Neural cell (in vitro differentiated cells): ENCODE results near the gene CCN5. TPM values are rescaled to one million over a fixed set of nuclear protein-coding genes. Genes with fewer than 3 reads are reported as not detected.

Source experiments
- H2AFZ ChIP-seq: fragments of 200-600, 300-800 bp; sonication (generic), shearing (Covaris generic); 2 replicates; pipeline ENCODE4 v1.6.0; 2014; ENCODE audit warnings: low read depth, mild to moderate bottlenecking, antibody characterized with exemption, low read length, moderate library complexity
- H3F3A ChIP-seq: fragments of 200-600 bp; shearing (Covaris generic); 2 replicates; pipeline ENCODE4 v1.6.1; 2016; ENCODE audit warnings: mild to moderate bottlenecking, moderate library complexity, mixed read lengths, antibody characterized with exemption, low read length; ENCODE audit not compliant: insufficient read depth, poor library complexity, severe bottlenecking
- H3K27ac ChIP-seq: fragments of 200-600, 300-800 bp; sonication (generic), shearing (Covaris generic); 2 replicates; pipeline ENCODE4 v1.5.1; 2014; ENCODE audit warnings: mild to moderate bottlenecking, low read length, moderate library complexity
- H3K27me3 ChIP-seq: fragments of 300-800, 200-600 bp; sonication (generic), shearing (Covaris generic); 2 replicates; pipeline ENCODE4 v1.6.0; 2014; ENCODE audit warnings: mild to moderate bottlenecking, low read depth, low read length, moderate library complexity; ENCODE audit not compliant: insufficient read depth
- H3K36me3 ChIP-seq: fragments of 300-800, 200-600 bp; sonication (generic), shearing (Covaris generic); 2 replicates; pipeline ENCODE4 v1.5.1; 2014; ENCODE audit warnings: mild to moderate bottlenecking, antibody characterized with exemption, low read length, moderate library complexity; ENCODE audit not compliant: insufficient read depth
- H3K4me2 ChIP-seq: fragments of 300-800, 200-600 bp; sonication (generic), shearing (Covaris generic); 2 replicates; pipeline ENCODE4 v1.6.0; 2014; ENCODE audit warnings: mild to moderate bottlenecking, low read length
- H3K4me3 ChIP-seq: fragments of 300-800, 200-600 bp; sonication (generic), shearing (Covaris generic); 2 replicates; pipeline ENCODE4 v1.5.1; 2014; ENCODE audit warnings: mild to moderate bottlenecking, low read length, moderate library complexity
- H3K79me2 ChIP-seq: fragments of 200-600 bp; shearing (Covaris generic); replicated peaks from 2 replicates; pipeline ENCODE4 v1.6.0; 2014; ENCODE audit warnings: mild to moderate bottlenecking, low read length, moderate library complexity; ENCODE audit not compliant: insufficient read depth
- H3K9ac ChIP-seq: fragments of 300-800, 200-600 bp; sonication (generic), shearing (Covaris generic); 2 replicates; pipeline ENCODE4 v1.6.1; 2016; ENCODE audit warnings: mild to moderate bottlenecking, low read length, mixed read lengths
- H3K9me2 ChIP-seq: fragments of 200-600 bp; shearing (Covaris generic); 2 replicates; pipeline ENCODE4 v1.6.1; 2016; ENCODE audit warnings: mild to moderate bottlenecking, low read length, mixed read lengths; ENCODE audit not compliant: insufficient read depth
- H3K9me3 ChIP-seq: fragments of 200-600, 300-800 bp; sonication (generic), shearing (Covaris generic); 2 replicates; pipeline ENCODE4 v1.6.1; 2016; ENCODE audit warnings: mild to moderate bottlenecking, mixed run types, low read length, moderate library complexity, mixed read lengths
- H4K20me1 ChIP-seq: fragments of 200-600 bp; shearing (Covaris generic); 2 replicates; pipeline ENCODE4 v1.6.1; 2016; ENCODE audit warnings: mild to moderate bottlenecking, mixed run types; ENCODE audit not compliant: insufficient read depth
- EP300 ChIP-seq: fragments of 450-650 bp; conservative IDR thresholded peaks from 2 replicates; pipeline ENCODE4 v1.6.1; 2014; ENCODE audit warnings: antibody characterized with exemption, mild to moderate bottlenecking, moderate library complexity; ENCODE audit not compliant: poor library complexity, severe bottlenecking
- EZH2 ChIP-seq: fragments of 200-600, 300-800 bp; shearing (Covaris generic), sonication (generic); IDR thresholded peaks from 2 replicates; pipeline ENCODE4 v1.6.1; 2014; ENCODE audit warnings: antibody characterized with exemption, low read length, borderline replicate concordance, mild to moderate bottlenecking; ENCODE audit not compliant: insufficient read depth, poor library complexity, severe bottlenecking
- MXI1 ChIP-seq: fragments of 450-650 bp; conservative IDR thresholded peaks from 2 replicates; pipeline ENCODE4 v1.6.1; 2014; ENCODE audit warnings: antibody characterized with exemption, mild to moderate bottlenecking; ENCODE audit not compliant: poor library complexity, severe bottlenecking
- POLR2AphosphoS5 ChIP-seq: IDR thresholded peaks from 2 replicates; pipeline ENCODE4 v1.6.1; 2012
- RAD21 ChIP-seq: fragments of 450-650 bp; conservative IDR thresholded peaks from 2 replicates; pipeline ENCODE4 v1.6.1; 2014; ENCODE audit warnings: antibody characterized with exemption, mild to moderate bottlenecking, moderate library complexity
- SMC3 ChIP-seq: fragments of 450-650 bp; conservative IDR thresholded peaks from 2 replicates; pipeline ENCODE4 v1.6.1; 2014; ENCODE audit warnings: antibody characterized with exemption, mild to moderate bottlenecking, moderate library complexity; ENCODE audit not compliant: poor library complexity
- TAF1 ChIP-seq: IDR thresholded peaks from 2 replicates; pipeline ENCODE4 v1.6.1; 2012; ENCODE audit warnings: low read depth
- polyA plus RNA-seq: library from polyadenylated mRNA; depleted of rRNA; stranded (reverse); fragments of >200 nt; gene quantifications from 2 replicates; pipeline ENCODE4 v1.2.3, GENCODE V29; 2014
- TF ChIP-seq, protein P1 (sequence below): IDR thresholded peaks from 2 replicates; pipeline ENCODE4 v1.6.1; 2012; ENCODE audit warnings: borderline replicate concordance
- TF ChIP-seq, protein P2 (sequence below): fragments of 450-650 bp; IDR thresholded peaks from 2 replicates; pipeline ENCODE4 v1.5.1; 2014; ENCODE audit warnings: antibody characterized with exemption, mild to moderate bottlenecking, moderate library complexity; ENCODE audit not compliant: poor library complexity, severe bottlenecking

The CCN5 gene
- polyA plus RNA-seq, 1 donor from 2014 or later = not detected

DNA sequence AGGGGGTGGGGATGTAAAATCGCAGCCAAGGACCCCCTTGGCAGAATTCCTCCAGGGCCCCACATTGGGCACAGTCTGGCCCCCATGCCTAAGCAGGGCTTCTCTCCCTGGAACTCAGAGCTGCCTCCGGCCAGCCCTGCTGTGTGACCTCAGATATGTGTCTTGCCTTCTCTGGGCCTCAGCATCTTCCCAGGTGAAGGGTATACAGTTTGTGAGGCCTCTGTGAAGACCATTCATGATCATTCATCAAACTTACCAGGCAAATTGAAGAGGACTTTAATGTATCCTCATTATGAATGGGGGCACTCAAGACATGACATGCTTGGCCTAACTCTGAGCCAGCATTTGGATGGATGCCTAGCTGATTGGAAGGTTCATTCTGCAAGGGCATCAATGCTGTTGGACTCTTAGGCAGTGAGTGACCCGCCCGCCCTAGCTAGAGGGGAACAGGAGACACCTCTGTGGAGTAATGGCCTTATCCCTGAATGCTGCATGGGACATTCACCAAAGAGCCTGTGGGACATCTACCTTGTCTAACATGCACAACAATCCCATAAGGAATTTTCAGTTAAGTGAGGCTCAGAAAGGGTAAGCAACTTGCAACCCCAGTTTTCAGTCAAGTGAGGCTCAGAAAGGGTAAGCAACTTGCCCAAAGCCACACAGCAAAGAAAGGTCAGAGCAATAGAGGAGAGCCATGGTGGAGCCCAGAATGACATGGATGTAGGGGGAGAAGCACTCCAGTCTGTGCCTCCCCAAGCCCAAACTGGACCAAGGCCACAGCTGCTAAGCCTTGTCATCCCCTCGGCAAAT lies 535 bp downstream of the CCN5 start:
- no peak overlapping the region for H2AFZ ChIP-seq
- no peaks in the 10 kb centered on the region for H3K36me3 ChIP-seq
- H3K4me2 ChIP-seq = no peak overlapping the region
- no peak overlapping the region for H3K9ac ChIP-seq
- no peaks in the 10 kb centered on the region for H3K9me2 ChIP-seq
- H4K20me1 ChIP-seq = no peaks in the 10 kb centered on the region
- TF ChIP-seq MXI1 = no peak
- TF ChIP-seq POLR2AphosphoS5 = no peak
- TF ChIP-seq EZH2 = no peak
- no peak for TF ChIP-seq RAD21
- TF ChIP-seq EP300 = no peak
- TF ChIP-seq, protein P1, sequence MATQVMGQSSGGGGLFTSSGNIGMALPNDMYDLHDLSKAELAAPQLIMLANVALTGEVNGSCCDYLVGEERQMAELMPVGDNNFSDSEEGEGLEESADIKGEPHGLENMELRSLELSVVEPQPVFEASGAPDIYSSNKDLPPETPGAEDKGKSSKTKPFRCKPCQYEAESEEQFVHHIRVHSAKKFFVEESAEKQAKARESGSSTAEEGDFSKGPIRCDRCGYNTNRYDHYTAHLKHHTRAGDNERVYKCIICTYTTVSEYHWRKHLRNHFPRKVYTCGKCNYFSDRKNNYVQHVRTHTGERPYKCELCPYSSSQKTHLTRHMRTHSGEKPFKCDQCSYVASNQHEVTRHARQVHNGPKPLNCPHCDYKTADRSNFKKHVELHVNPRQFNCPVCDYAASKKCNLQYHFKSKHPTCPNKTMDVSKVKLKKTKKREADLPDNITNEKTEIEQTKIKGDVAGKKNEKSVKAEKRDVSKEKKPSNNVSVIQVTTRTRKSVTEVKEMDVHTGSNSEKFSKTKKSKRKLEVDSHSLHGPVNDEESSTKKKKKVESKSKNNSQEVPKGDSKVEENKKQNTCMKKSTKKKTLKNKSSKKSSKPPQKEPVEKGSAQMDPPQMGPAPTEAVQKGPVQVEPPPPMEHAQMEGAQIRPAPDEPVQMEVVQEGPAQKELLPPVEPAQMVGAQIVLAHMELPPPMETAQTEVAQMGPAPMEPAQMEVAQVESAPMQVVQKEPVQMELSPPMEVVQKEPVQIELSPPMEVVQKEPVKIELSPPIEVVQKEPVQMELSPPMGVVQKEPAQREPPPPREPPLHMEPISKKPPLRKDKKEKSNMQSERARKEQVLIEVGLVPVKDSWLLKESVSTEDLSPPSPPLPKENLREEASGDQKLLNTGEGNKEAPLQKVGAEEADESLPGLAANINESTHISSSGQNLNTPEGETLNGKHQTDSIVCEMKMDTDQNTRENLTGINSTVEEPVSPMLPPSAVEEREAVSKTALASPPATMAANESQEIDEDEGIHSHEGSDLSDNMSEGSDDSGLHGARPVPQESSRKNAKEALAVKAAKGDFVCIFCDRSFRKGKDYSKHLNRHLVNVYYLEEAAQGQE = no peak
- TF ChIP-seq, protein P2, sequence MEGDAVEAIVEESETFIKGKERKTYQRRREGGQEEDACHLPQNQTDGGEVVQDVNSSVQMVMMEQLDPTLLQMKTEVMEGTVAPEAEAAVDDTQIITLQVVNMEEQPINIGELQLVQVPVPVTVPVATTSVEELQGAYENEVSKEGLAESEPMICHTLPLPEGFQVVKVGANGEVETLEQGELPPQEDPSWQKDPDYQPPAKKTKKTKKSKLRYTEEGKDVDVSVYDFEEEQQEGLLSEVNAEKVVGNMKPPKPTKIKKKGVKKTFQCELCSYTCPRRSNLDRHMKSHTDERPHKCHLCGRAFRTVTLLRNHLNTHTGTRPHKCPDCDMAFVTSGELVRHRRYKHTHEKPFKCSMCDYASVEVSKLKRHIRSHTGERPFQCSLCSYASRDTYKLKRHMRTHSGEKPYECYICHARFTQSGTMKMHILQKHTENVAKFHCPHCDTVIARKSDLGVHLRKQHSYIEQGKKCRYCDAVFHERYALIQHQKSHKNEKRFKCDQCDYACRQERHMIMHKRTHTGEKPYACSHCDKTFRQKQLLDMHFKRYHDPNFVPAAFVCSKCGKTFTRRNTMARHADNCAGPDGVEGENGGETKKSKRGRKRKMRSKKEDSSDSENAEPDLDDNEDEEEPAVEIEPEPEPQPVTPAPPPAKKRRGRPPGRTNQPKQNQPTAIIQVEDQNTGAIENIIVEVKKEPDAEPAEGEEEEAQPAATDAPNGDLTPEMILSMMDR = no peak
- TF ChIP-seq SMC3 = no peak
- no peak for TF ChIP-seq TAF1
- H3K4me3 ChIP-seq = no peak overlapping the region
- H3F3A ChIP-seq = no peaks in the 10 kb centered on the region
- H3K27me3 ChIP-seq = no peaks in the 10 kb centered on the region
- H3K79me2 ChIP-seq = no peaks in the 10 kb centered on the region
- no peaks in the 10 kb centered on the region for H3K9me3 ChIP-seq
- H3K27ac ChIP-seq = no peak overlapping the region

DNA sequence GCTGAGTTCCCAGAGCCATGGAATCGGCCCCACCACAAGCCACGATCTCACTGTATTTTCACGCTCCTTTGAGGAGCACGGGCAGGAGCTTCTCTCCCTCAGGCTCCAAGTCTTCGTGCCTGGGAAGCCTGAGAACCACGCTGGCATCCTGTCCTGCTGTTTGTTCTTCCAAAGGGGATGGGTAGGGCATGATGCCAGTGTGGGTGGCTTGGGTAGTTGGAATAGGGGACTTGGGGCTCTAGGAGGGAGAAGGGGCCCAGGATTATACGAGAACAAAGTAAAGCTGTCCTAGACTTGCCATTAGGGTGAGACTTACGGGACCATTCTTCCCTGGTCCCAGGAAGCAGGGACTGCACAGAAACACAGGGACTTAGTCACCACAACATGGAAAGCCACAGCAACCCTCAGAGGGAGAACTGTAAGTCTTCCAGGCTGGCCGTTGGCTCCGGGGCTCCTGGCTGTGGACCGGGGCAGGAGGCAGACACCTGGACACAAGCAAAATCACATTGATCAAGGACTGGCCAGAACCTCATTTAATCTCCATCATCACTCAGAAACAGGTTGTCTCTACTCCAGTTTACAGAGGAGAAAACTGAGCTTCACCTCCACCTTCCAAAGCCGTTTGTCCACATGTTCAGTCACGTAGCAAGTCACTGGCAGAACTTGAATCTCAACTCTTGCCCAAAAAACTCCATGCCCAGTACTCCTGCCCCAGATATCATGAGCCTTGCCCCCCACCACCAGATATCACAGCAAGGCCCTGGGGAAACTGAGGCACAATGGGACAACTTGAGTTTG lies 1.3 kb downstream of the CCN5 start:
- H3K27me3 ChIP-seq = no peaks in the 10 kb centered on the region
- no peaks in the 10 kb centered on the region for H3K36me3 ChIP-seq
- no peak overlapping the region for H3K4me2 ChIP-seq
- no peaks in the 10 kb centered on the region for H3K9me2 ChIP-seq
- H3K4me3 ChIP-seq = no peak overlapping the region
- no peak overlapping the region for H3K9ac ChIP-seq
- H3K79me2 ChIP-seq = no peaks in the 10 kb centered on the region
- H4K20me1 ChIP-seq = no peaks in the 10 kb centered on the region
- TF ChIP-seq, protein P1 = no peak
- TF ChIP-seq EP300 (no peak), TAF1 (no peak), RAD21 (no peak), EZH2 (no peak), POLR2AphosphoS5 (no peak), SMC3 (no peak), MXI1 (no peak)
- TF ChIP-seq, protein P2 = no peak
- H3F3A ChIP-seq = no peaks in the 10 kb centered on the region
- no peak overlapping the region for H3K27ac ChIP-seq
- H2AFZ ChIP-seq = no peak overlapping the region
- H3K9me3 ChIP-seq = no peaks in the 10 kb centered on the region
